GM23338 (cell line): ENCODE results near the gene CEPT1. TPM values are rescaled to one million over a fixed set of nuclear protein-coding genes. Genes with fewer than 3 reads are reported as not detected.

Experiments used
- ATAC-seq: fragments of 200-7000 bp; cut with Tn5 transposase; 3 replicates; pipeline ENCODE4 v1.9.1; 2020
- DNase-seq: peaks from one replicate; pipeline ENCODE4 v3.0.0-alpha.2; 2015; ENCODE audit warnings: low spot score
- H2AFZ ChIP-seq: fragments of 200-600 bp; sonication (generic); 2 replicates; pipeline ENCODE4 v1.8.0; 2016; ENCODE audit warnings: antibody characterized with exemption, mild to moderate bottlenecking, moderate library complexity
- H3F3A ChIP-seq: fragments of 200-600 bp; sonication (generic); replicated peaks from 2 replicates; pipeline ENCODE4 v1.8.0; 2017; ENCODE audit warnings: antibody characterized with exemption, mixed run types, low read depth
- H3K27ac ChIP-seq: fragments of 200-600 bp; sonication (generic); 2 replicates; pipeline ENCODE4 v1.6.1; 2016; ENCODE audit warnings: low read depth
- H3K27me3 ChIP-seq: fragments of 200-600 bp; sonication (generic); 2 replicates; pipeline ENCODE4 v1.8.0; 2016; ENCODE audit warnings: mild to moderate bottlenecking, mixed run types, moderate library complexity; ENCODE audit not compliant: insufficient read depth
- H3K36me3 ChIP-seq: fragments of 200-600 bp; sonication (generic); 2 replicates; pipeline ENCODE4 v1.8.0; 2016; ENCODE audit warnings: mild to moderate bottlenecking; ENCODE audit not compliant: insufficient read depth
- H3K4me1 ChIP-seq: fragments of 200-600 bp; sonication (generic); 2 replicates; pipeline ENCODE4 v1.8.0; 2016; ENCODE audit warnings: mild to moderate bottlenecking, moderate library complexity; ENCODE audit not compliant: insufficient read depth
- H3K4me2 ChIP-seq: fragments of 200-600 bp; sonication (generic); 2 replicates; pipeline ENCODE4 v1.7.1; 2017; ENCODE audit warnings: mixed run types
- H3K4me3 ChIP-seq: fragments of 200-600 bp; sonication (generic); 2 replicates; pipeline ENCODE4 v1.6.1; 2016; ENCODE audit warnings: mixed run types
- H3K79me2 ChIP-seq: fragments of 200-600 bp; sonication (generic); replicated peaks from 2 replicates; pipeline ENCODE4 v1.8.0; 2017; ENCODE audit warnings: mild to moderate bottlenecking; ENCODE audit not compliant: insufficient read depth
- H3K9me2 ChIP-seq: fragments of 200-600 bp; sonication (generic); 2 replicates; pipeline ENCODE4 v1.8.0; 2017; ENCODE audit not compliant: insufficient read depth
- H4K20me1 ChIP-seq: fragments of 200-600 bp; sonication (generic); replicated peaks from 2 replicates; pipeline ENCODE4 v1.8.0; 2017; ENCODE audit warnings: mild to moderate bottlenecking; ENCODE audit not compliant: insufficient read depth
- H3K27ac Mint-ChIP-seq: 2 replicates; pipeline ENCODE4 v1.8.0; 2020; ENCODE audit warnings: inconsistent platforms, mild to moderate bottlenecking, moderate library complexity, mixed read lengths
- H3K27me3 Mint-ChIP-seq: 3 replicates; pipeline ENCODE4 v1.8.0; 2022; ENCODE audit warnings: low read depth, mild to moderate bottlenecking, moderate library complexity, mixed read lengths, inconsistent platforms; ENCODE audit not compliant: insufficient read depth, poor library complexity
- H3K36me3 Mint-ChIP-seq: 3 replicates; pipeline ENCODE4 v1.8.0; 2021; ENCODE audit warnings: low read depth, mild to moderate bottlenecking, inconsistent platforms, moderate library complexity, mixed read lengths
- H3K4me1 Mint-ChIP-seq: 3 replicates; pipeline ENCODE4 v1.8.0; 2020; ENCODE audit warnings: mild to moderate bottlenecking, inconsistent platforms, mixed read lengths
- H3K4me3 Mint-ChIP-seq: 3 replicates; pipeline ENCODE4 v1.8.0; 2021; ENCODE audit warnings: moderate library complexity, mild to moderate bottlenecking, inconsistent platforms, mixed read lengths
- H3K9me3 Mint-ChIP-seq: 3 replicates; pipeline ENCODE4 v1.8.0; 2020; ENCODE audit warnings: moderate library complexity, mild to moderate bottlenecking, inconsistent platforms, mixed read lengths
- CREB1 ChIP-seq: fragments of 250-450 bp; sonication (Bioruptor Pico); IDR thresholded peaks from 2 replicates; pipeline ENCODE4 v1.5.0; 2020; ENCODE audit warnings: low read depth, mild to moderate bottlenecking, moderate library complexity
- EZH2 ChIP-seq: fragments of 200-600 bp; sonication (generic); IDR thresholded peaks from one replicate; pipeline ENCODE4 v1.8.0; 2017; ENCODE audit warnings: antibody characterized with exemption, mild to moderate bottlenecking, low read depth; ENCODE audit not compliant: unreplicated experiment
- EZH2phosphoT487 ChIP-seq: fragments of 200-600 bp; sonication (generic); IDR thresholded peaks from one replicate; pipeline ENCODE4 v1.8.1; 2018; ENCODE audit warnings: antibody characterized with exemption; ENCODE audit not compliant: unreplicated experiment
- JUNB ChIP-seq: IDR thresholded peaks from one replicate; pipeline ENCODE4 v1.6.1; 2016; ENCODE audit warnings: antibody characterized with exemption; ENCODE audit not compliant: unreplicated experiment
- NANOG ChIP-seq: IDR thresholded peaks from 2 replicates; pipeline ENCODE4 v1.6.1; 2016; ENCODE audit warnings: antibody characterized with exemption, borderline replicate concordance
- POLR2AphosphoS5 ChIP-seq: IDR thresholded peaks from 2 replicates; pipeline ENCODE4 v1.6.1; 2016; ENCODE audit warnings: antibody characterized with exemption, low read depth
- STAT1 ChIP-seq: IDR thresholded peaks from one replicate; pipeline ENCODE4 v1.6.1; 2016; ENCODE audit warnings: antibody characterized with exemption; ENCODE audit not compliant: unreplicated experiment
- ZNF114 ChIP-seq: fragments of 250-450 bp; sonication (Bioruptor Pico); IDR thresholded peaks from 2 replicates; pipeline ENCODE4 v1.5.0; 2020; ENCODE audit warnings: mild to moderate bottlenecking, moderate library complexity
- ZNF331 ChIP-seq: fragments of 250-450 bp; sonication (Bioruptor Pico); IDR thresholded peaks from 2 replicates; pipeline ENCODE4 v1.5.0; 2020; ENCODE audit warnings: low read depth, mild to moderate bottlenecking, moderate library complexity
- polyA plus RNA-seq: library from polyadenylated mRNA; unstranded; fragments of >200 nt; fragmentation: Nextera tagmentation; extraction: Ambion mirVana; gene quantifications from 2 replicates; pipeline ENCODE4 v1.2.1, GENCODE V29; 2016
- total RNA-seq: library from RNA; depleted of rRNA; stranded (reverse); fragments of >200 nt; shearing (Covaris generic); gene quantifications from 2 replicates; pipeline ENCODE4 v1.2.3, GENCODE V29; 2014
- TF ChIP-seq, protein P1 (sequence below): fragments of 250-450 bp; sonication (Bioruptor Pico); IDR thresholded peaks from 2 replicates; pipeline ENCODE4 v1.5.0; 2020; ENCODE audit warnings: mild to moderate bottlenecking, moderate library complexity
- TF ChIP-seq, protein P2 (sequence below): IDR thresholded peaks from 2 replicates; pipeline ENCODE4 v1.6.1; 2016; ENCODE audit warnings: antibody characterized with exemption
- TF ChIP-seq, protein P3 (sequence below): IDR thresholded peaks from one replicate; pipeline ENCODE4 v1.6.1; 2018; ENCODE audit warnings: antibody characterized with exemption; ENCODE audit not compliant: unreplicated experiment
- TF ChIP-seq, protein P4 (sequence below), 2 experiments: fragments of 200-600 bp in 1 of 2; sonication (generic) in 1 of 2; conservative IDR thresholded peaks; 2 replicates each; pipeline versions ENCODE4 v1.5.1 to v1.6.1; 2016 to 2017; ENCODE audit warnings: antibody characterized with exemption in 2 of 2, low read depth in 2 of 2, mild to moderate bottlenecking in 2 of 2, moderate library complexity in 1 of 2

The CEPT1 gene
- total and polyA plus RNA-seq, 2 experiments from 2014 or later: 17.3 to 39.5 TPM

DNA sequence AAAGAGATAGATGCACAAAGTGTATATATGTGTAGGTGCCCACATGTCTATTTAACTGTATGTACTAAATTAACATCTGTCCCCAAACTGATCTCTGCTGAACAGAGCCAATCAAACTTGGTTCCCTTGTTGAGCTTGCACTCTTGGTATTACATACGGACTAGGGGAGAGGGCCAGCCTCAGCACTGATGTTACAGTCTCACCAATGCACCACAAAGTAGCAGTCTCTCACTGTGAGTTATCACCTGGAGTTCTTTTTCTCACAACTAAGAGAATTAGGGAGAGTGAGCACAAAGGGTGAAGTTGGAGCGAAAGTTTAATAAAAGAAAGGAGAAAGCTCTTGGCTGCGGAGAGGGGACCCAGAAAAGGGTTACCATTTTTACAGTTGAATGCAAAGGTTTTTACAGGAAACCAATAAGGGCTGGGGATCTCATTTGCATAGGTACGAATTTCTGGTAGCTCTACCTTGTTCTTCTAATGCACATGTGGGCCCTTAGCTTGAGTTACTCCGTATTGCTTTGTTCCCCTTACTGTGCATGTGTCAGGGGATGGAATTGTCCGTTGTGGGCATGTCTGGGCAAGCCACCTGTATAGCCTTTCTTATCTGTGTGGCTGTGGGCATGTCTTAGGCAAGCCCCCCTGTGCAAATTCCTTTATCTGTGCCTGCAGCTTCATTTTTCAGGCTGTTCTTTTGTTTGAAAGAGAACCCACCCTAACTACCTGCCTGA lies 74.2 kb downstream of the CEPT1 start:
- Histone ChIP-seq H3K4me2 (no peak overlapping the region), H2AFZ (peak overlapping the region; percentile 78)
- peaks cover 29% of the 10 kb centered on the region for H3K4me1 Mint-ChIP-seq

More for the DNA sequence above, 74.2 kb downstream of the CEPT1 start:
- Mint-ChIP-seq H3K9me3 (no peaks in the 10 kb centered on the region), H3K4me3 (no peak overlapping the region), H3K27ac (peak overlapping the region; percentile 57), H3K27me3 (peaks cover 3% of the 10 kb centered on the region), H3K36me3 (no peaks in the 10 kb centered on the region)
- Histone ChIP-seq H4K20me1 (no peaks in the 10 kb centered on the region), H3K79me2 (no peaks in the 10 kb centered on the region), H3F3A (no peaks in the 10 kb centered on the region), H3K27me3 (no peaks in the 10 kb centered on the region), H3K36me3 (no peaks in the 10 kb centered on the region), H3K4me1 (peaks cover 14% of the 10 kb centered on the region), H3K9me2 (peaks cover 37% of the 10 kb centered on the region), H3K4me3 (no peak overlapping the region), H3K27ac (no peak overlapping the region)
- TF ChIP-seq NANOG (no peak), CREB1 (CRISPR knock-in tag) (no peak), EZH2phosphoT487 (no peak), JUNB (no peak), EZH2 (no peak), ZNF331 (CRISPR knock-in tag) (no peak), POLR2AphosphoS5 (no peak), ZNF114 (CRISPR knock-in tag) (no peak), STAT1 (no peak)
- TF ChIP-seq, protein P1, sequence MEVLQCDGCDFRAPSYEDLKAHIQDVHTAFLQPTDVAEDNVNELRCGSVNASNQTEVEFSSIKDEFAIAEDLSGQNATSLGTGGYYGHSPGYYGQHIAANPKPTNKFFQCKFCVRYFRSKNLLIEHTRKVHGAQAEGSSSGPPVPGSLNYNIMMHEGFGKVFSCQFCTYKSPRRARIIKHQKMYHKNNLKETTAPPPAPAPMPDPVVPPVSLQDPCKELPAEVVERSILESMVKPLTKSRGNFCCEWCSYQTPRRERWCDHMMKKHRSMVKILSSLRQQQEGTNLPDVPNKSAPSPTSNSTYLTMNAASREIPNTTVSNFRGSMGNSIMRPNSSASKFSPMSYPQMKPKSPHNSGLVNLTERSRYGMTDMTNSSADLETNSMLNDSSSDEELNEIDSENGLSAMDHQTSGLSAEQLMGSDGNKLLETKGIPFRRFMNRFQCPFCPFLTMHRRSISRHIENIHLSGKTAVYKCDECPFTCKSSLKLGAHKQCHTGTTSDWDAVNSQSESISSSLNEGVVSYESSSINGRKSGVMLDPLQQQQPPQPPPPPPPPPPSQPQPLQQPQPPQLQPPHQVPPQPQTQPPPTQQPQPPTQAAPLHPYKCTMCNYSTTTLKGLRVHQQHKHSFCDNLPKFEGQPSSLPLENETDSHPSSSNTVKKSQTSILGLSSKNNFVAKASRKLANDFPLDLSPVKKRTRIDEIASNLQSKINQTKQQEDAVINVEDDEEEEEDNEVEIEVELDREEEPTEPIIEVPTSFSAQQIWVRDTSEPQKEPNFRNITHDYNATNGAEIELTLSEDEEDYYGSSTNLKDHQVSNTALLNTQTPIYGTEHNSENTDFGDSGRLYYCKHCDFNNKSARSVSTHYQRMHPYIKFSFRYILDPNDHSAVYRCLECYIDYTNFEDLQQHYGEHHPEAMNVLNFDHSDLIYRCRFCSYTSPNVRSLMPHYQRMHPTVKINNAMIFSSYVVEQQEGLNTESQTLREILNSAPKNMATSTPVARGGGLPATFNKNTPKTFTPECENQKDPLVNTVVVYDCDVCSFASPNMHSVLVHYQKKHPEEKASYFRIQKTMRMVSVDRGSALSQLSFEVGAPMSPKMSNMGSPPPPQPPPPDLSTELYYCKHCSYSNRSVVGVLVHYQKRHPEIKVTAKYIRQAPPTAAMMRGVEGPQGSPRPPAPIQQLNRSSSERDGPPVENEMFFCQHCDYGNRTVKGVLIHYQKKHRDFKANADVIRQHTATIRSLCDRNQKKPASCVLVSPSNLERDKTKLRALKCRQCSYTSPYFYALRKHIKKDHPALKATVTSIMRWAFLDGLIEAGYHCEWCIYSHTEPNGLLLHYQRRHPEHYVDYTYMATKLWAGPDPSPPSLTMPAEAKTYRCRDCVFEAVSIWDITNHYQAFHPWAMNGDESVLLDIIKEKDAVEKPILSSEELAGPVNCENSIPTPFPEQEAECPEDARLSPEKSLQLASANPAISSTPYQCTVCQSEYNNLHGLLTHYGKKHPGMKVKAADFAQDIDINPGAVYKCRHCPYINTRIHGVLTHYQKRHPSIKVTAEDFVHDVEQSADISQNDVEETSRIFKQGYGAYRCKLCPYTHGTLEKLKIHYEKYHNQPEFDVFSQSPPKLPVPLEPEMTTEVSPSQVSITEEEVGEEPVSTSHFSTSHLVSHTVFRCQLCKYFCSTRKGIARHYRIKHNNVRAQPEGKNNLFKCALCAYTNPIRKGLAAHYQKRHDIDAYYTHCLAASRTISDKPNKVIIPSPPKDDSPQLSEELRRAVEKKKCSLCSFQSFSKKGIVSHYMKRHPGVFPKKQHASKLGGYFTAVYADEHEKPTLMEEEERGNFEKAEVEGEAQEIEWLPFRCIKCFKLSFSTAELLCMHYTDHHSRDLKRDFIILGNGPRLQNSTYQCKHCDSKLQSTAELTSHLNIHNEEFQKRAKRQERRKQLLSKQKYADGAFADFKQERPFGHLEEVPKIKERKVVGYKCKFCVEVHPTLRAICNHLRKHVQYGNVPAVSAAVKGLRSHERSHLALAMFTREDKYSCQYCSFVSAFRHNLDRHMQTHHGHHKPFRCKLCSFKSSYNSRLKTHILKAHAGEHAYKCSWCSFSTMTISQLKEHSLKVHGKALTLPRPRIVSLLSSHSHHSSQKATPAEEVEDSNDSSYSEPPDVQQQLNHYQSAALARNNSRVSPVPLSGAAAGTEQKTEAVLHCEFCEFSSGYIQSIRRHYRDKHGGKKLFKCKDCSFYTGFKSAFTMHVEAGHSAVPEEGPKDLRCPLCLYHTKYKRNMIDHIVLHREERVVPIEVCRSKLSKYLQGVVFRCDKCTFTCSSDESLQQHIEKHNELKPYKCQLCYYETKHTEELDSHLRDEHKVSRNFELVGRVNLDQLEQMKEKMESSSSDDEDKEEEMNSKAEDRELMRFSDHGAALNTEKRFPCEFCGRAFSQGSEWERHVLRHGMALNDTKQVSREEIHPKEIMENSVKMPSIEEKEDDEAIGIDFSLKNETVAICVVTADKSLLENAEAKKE (CRISPR knock-in tag): no peak
- TF ChIP-seq, protein P2, sequence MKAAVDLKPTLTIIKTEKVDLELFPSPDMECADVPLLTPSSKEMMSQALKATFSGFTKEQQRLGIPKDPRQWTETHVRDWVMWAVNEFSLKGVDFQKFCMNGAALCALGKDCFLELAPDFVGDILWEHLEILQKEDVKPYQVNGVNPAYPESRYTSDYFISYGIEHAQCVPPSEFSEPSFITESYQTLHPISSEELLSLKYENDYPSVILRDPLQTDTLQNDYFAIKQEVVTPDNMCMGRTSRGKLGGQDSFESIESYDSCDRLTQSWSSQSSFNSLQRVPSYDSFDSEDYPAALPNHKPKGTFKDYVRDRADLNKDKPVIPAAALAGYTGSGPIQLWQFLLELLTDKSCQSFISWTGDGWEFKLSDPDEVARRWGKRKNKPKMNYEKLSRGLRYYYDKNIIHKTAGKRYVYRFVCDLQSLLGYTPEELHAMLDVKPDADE: no peak
- TF ChIP-seq, protein P3, sequence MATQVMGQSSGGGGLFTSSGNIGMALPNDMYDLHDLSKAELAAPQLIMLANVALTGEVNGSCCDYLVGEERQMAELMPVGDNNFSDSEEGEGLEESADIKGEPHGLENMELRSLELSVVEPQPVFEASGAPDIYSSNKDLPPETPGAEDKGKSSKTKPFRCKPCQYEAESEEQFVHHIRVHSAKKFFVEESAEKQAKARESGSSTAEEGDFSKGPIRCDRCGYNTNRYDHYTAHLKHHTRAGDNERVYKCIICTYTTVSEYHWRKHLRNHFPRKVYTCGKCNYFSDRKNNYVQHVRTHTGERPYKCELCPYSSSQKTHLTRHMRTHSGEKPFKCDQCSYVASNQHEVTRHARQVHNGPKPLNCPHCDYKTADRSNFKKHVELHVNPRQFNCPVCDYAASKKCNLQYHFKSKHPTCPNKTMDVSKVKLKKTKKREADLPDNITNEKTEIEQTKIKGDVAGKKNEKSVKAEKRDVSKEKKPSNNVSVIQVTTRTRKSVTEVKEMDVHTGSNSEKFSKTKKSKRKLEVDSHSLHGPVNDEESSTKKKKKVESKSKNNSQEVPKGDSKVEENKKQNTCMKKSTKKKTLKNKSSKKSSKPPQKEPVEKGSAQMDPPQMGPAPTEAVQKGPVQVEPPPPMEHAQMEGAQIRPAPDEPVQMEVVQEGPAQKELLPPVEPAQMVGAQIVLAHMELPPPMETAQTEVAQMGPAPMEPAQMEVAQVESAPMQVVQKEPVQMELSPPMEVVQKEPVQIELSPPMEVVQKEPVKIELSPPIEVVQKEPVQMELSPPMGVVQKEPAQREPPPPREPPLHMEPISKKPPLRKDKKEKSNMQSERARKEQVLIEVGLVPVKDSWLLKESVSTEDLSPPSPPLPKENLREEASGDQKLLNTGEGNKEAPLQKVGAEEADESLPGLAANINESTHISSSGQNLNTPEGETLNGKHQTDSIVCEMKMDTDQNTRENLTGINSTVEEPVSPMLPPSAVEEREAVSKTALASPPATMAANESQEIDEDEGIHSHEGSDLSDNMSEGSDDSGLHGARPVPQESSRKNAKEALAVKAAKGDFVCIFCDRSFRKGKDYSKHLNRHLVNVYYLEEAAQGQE: no peak
- TF ChIP-seq, protein P4, sequence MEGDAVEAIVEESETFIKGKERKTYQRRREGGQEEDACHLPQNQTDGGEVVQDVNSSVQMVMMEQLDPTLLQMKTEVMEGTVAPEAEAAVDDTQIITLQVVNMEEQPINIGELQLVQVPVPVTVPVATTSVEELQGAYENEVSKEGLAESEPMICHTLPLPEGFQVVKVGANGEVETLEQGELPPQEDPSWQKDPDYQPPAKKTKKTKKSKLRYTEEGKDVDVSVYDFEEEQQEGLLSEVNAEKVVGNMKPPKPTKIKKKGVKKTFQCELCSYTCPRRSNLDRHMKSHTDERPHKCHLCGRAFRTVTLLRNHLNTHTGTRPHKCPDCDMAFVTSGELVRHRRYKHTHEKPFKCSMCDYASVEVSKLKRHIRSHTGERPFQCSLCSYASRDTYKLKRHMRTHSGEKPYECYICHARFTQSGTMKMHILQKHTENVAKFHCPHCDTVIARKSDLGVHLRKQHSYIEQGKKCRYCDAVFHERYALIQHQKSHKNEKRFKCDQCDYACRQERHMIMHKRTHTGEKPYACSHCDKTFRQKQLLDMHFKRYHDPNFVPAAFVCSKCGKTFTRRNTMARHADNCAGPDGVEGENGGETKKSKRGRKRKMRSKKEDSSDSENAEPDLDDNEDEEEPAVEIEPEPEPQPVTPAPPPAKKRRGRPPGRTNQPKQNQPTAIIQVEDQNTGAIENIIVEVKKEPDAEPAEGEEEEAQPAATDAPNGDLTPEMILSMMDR (conservative IDR thresholded peaks at IDR 0.05; ENCODE audit: low read depth in 2 of 2): no peak
- DNase-seq (no peak), ATAC-seq (no peak)
